NCI-H1417 (cell line): ENCODE measurements around the gene RYR2.
"Not testable (repeated sequence)": the region's sequence is repeated elsewhere in the genome, so short reads cannot be mapped to it uniquely, and the experiment has no call there.

Experiments
- DNase-seq, 3 experiments: peaks; one replicate each; lab custom pipeline; 2025; lab: John Stamatoyannopoulos, UW

The RYR2 gene

DNA sequence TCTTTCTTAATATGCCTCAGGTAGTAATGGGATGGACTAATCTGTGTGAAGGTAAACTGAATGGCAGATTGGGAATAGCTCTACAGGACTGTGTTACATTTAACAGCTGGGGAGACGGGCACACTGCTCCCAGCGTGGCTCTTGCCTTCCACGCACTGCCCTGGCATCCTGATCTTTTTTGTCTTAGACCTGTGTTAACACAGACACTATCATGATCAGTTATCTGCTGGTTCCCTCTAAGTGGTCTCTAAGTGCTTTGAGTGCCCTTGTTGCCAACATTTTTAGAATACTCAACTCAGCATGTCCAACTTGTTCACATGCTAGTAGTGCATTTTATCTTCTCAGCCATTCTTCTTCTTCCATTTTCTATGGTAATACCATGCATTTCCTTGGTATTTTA lies 208.1 kb downstream of the RYR2 start:
- no peak for DNase-seq

- no peak for DNase-seq
Observed at GRCh38 chr1:237255071-237255470, 213.1 kb downstream of the RYR2 start.

DNA sequence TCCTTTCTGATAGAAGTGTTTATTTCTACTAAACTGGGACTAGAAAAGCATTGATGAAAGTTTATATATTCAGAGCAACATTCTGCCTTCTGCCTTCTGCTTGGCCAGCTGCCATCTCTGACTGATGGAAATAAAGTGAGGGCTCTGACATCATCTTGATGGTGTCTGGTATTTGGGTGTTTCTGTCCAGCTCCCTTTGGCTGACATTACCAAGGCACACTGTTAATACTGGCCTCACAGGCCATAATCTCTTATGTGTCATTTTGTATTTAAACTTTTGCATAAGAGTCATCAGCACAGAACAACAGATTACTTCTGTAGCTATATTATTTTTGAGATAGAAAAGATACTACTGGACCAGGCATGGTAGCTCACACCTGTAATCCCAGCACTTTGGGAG lies 216.9 kb downstream of the RYR2 start:
- DNase-seq, result no peak

DNA sequence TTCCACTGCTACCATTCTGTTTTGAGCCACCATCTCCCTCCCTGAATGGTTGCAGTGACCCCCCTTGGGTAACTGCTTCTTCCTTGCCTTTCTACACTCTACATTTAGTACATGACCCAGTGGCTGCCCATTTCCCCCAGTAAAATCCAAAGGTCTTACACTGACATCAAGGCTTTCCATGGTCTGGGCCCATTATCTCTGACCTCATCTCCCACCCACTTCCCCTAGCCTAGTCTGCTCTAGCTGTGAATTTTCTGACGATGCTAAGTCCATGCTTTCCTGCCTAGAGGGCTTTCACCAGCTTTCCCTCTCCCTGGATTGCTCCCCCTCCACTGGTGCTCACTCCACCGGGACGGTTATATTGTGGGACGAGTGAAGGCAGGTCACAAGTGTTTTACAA lies 219.2 kb downstream of the RYR2 start:
- no peak for DNase-seq

DNA sequence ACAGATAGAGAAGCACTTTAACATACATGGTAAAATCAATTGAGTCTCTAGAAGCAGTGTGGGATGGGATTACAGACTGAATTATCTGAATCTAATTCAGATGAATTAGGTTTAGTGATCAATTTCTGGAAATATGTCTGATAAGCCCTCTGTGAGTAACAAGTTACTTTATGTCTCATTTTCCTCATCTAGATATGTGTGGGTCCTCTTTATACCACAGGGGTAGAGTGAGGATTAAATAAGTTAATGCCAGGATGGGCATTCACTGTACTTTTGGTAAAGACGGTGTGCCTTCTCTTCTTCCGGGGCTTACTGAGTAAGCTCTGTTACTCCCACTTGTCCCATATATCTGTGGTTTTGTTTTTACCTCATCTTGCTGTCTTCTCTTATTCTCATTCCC lies 225.8 kb downstream of the RYR2 start:
- no peak for DNase-seq

- DNase-seq, result no peak
Observed at GRCh38 chr1:237269938-237270337, 228.0 kb downstream of the RYR2 start.

DNA sequence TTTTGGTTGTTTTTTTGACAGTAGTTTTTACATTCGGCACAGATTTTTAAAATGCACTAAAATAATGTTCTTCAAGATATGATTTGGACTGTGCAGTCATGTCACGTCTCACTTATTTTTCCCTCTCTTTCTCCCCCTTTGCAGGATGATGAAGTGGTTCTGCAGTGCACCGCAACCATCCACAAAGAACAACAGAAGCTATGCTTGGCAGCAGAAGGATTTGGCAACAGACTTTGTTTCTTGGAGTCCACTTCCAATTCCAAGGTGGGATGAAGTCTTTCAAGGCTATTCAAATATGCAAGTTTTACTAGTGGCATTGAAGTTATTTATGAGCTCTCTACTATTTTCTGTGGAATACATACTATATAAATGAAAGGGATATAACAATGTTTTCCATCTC lies 228.4 kb downstream of the RYR2 start:
- no peak for DNase-seq

- DNase-seq, result not testable (repeated sequence)
Observed at GRCh38 chr1:237277994-237278393, 236.0 kb downstream of the RYR2 start.

DNA sequence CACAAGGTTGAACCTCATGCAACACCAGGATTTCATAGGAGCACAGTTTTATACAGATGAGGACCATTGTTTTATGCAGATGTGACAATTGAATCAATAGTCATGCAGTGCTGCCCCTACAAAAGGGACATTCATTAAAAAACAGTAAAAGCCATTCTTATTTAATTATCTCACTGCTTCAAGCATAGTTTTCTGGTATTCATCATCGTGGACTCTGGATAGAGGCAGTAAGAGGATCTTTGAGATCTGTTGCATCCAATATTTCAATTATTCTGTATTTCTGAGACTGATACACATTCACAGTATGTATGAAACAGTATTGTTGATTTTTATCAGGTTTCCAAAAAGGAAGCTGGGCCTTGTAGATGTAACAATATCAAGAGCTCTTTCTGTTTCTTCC lies 237.6 kb downstream of the RYR2 start:
- no peak for DNase-seq

- DNase-seq, result no peak
Observed at GRCh38 chr1:237281481-237281880, 239.5 kb downstream of the RYR2 start.

DNA sequence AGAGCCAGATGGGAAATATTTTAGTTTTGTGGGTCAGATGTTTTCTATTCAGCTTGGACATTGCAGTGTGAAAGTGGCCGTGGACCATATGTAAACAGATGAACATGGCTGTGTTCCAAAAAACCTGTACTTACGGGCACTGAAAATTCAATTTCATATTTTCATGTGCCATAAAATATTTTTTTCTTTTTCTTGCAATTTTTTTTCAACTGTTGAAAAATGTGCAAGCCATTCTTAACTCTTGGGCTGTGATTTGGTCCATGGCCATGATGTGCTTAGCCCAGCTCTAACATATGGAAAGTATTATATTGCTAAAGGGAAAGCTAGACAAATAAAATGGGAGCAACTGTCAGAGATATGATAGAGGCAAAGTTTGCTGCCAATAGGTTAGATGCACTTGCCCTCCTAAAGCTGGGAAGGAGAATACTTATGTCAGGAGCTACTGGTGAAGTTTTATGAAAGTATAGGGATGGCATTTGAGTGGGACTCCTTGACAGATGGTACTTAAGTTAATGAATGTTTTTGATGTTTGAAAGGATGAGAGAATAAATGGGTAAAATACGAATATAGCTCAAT lies 240.3 kb downstream of the RYR2 start:
- no peak for DNase-seq

GRCh38 chr1:237287876-237288521 lies 246.0 kb downstream of the RYR2 start:
- DNase-seq, result peak in 1 of 3 experiments; percentile 6

GRCh38 chr1:237293804-237294203 lies 251.8 kb downstream of the RYR2 start:
- DNase-seq, result no peak

DNA sequence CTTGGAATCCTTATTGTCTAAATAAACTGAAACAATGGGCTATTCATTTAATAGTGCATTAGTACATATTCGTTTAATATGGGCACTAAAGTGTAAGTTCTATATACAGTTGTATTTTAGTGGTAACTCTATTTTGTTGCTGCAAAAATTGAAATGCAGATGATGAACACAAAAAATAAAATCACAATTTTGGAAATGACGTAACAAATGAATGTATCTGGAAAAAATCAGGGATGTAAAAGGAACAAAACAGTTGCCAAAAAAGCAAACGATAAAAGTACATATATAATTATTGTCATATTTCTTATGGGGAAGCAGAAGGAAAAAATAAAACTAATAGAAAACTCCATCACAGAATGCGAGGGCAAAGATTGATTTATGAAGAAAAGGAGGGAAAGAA lies 254.9 kb downstream of the RYR2 start:
- DNase-seq, result no peak

GRCh38 chr1:237300642-237301041 lies 258.7 kb downstream of the RYR2 start:
- no peak for DNase-seq

- no peak for DNase-seq
Observed at GRCh38 chr1:237303929-237304328, 261.9 kb downstream of the RYR2 start.

DNA sequence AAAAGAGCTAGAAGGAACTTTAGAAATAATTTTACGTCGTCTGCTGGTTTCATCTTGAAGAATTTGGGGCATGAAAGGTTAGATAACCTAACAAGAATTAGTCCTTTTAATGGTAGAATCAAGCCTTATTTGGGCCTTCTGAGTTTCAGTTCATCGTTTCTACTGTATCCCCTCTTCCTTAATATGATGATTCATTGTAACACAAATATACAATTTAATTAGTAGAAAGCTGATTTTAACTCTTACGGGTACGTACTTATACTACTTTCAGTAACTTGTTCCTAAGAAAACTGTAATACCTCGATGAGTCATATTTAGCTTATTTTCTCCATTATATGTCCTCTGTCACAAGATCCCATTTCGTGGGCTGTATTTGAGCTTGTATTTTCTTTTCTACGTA lies 264.7 kb downstream of the RYR2 start:
- DNase-seq, result no peak

- DNase-seq, result no peak
Observed at GRCh38 chr1:237309595-237310118, 267.7 kb downstream of the RYR2 start.

DNA sequence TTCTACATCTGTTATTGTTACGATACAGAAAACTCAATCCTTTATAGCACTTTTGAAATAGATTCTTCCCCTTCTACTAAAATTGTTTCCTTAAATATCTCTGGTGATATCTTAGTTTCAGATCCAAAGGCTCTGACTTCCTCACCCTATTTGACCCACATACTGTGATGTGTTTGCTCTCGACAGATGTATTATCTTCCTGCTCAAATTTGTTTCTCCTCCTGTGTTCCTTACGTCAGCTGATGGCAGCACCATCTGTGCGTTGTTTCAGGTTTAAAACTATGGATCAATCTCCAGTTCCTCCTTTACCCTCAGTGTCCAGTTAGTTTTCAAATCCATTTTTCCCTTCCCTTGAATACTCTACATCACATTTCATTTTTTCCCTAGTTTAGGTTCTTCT lies 274.4 kb downstream of the RYR2 start:
- DNase-seq, result no peak

DNA sequence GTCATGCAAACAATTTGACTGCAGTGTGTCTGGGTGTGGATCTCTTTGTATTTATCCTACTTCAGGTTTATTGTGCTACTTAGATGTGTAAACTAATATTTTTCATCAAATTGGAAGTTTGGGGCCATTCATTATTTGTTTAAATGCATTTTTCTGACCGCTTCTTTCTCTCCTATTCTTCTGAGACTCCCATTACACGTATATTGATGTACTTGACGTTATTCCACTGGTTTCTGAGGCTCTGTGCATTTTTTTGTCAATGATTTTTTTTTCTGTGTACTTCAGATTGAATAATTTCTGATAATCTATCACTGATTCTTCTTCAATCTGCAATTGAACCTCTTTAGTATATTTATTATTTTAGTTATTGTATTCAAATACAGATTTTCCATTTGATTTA lies 276.8 kb downstream of the RYR2 start:
- no peak for DNase-seq

DNA sequence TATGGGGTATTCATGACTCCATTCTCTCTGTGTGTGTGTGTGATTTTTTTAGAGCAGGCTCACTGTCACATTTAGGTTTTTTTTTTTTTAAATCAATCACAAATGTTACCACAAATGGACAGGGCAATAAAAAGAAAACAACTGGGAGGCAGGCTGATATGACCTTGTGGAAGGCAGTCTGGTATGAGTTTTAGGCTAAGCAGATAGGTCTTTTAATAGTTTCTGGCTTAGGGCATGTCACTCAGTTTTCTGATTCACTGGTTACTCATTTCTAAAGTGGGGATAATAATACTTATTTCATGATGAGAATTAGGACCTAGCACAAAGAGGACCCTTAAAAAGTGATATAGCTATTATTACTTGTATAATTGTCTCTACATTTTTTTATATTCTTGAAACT lies 278.9 kb downstream of the RYR2 start:
- DNase-seq, result no peak

GRCh38 chr1:237324226-237324625 lies 282.2 kb downstream of the RYR2 start:
- DNase-seq, result no peak

DNA sequence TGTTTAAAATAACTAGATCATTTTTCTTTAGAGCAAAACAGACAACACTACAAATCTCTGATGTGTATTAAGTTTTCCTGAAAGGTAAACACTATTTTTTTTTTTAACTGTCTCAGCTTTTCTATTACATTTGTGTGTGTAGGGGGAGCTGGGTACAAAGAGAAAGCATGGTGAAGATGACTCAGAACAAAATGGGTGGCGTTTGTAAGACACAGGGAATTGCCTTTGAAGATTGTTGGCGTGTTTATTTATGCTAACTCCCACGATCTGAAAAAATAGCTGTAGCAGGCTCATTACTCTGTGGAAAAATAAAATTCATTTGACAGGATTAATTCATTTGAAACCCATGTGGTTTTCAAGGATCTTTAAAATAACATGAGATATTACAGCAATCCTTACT lies 285.1 kb downstream of the RYR2 start:
- DNase-seq, result no peak

- no peak for DNase-seq
Observed at GRCh38 chr1:237340892-237341291, 298.9 kb downstream of the RYR2 start.
